A549 (cell line): ENCODE measurements around the gene ECM1. TPM values are rescaled to one million over a fixed set of nuclear protein-coding genes. Genes with fewer than 3 reads are reported as not detected.

ENCODE experiments used
- ATAC-seq, 2 experiments: fragments of 200-7000 bp in 1 of 2; fragments of >200 bp in 1 of 2; cut with Nextera tagmentation in 1 of 2; cut with Tn5 transposase in 1 of 2; 3 replicates each; pipeline versions ENCODE4 v1.8.0 to v1.9.1; 2018 to 2020; ENCODE audit warnings: mild to moderate bottlenecking in 1 of 2, moderate library complexity in 1 of 2
- CTCF ChIA-PET: fragments of 300-600 bp; sonication (Branson Sonifier 250); formaldehyde crosslinking; extraction: SDS; loops from one replicate; lab custom pipeline; 2021; ENCODE audit warnings: antibody characterized with exemption, inconsistent platforms; lab: Yijun Ruan, JAX
- POLR2A ChIA-PET: fragments of 350-600 bp; formaldehyde crosslinking; extraction: SDS; loops from one replicate; lab custom pipeline; 2021; ENCODE audit warnings: antibody characterized with exemption, inconsistent platforms; lab: Yijun Ruan, JAX
- DNase-seq, 2 experiments: peaks; one replicate each; pipeline versions ENCODE4 v3.0.0 to v3.0.0-alpha.2; 2011 to 2016; ENCODE audit warnings: low read depth in 1 of 2, low spot score in 1 of 2
- FAIRE-seq: peaks from 2 replicates; lab custom pipeline; 2011; peaks lifted over from hg19 to GRCh38; lab: Jason Lieb, UNC
- H3K27ac ChIP-seq, 2 experiments: fragments of >200 bp; sonication (Bioruptor Twin); formaldehyde crosslinking; 3 replicates each; pipeline ENCODE4 v1.5.1; 2016 to 2017
- H3K4me1 ChIP-seq: fragments of >200 bp; sonication (Bioruptor Twin); formaldehyde crosslinking; 3 replicates; pipeline ENCODE4 v1.6.1; 2016
- H3K4me2 ChIP-seq: fragments of >200 bp; sonication (Bioruptor Twin); formaldehyde crosslinking; 3 replicates; pipeline ENCODE4 v1.6.1; 2016
- H3K4me3 ChIP-seq: fragments of >200 bp; sonication (Bioruptor Twin); formaldehyde crosslinking; 3 replicates; pipeline ENCODE4 v1.5.1; 2016
- H3K9me3 ChIP-seq: fragments of >200 bp; sonication (Bioruptor Twin); formaldehyde crosslinking; 3 replicates; pipeline ENCODE4 v1.6.1; 2016
- ATOH8 ChIP-seq: fragments of 250-450 bp; sonication (Bioruptor Pico); IDR thresholded peaks from 2 replicates; pipeline ENCODE4 v1.5.0; 2020; ENCODE audit warnings: low read depth, mild to moderate bottlenecking, moderate library complexity
- CEBPB ChIP-seq, 2 experiments: fragments of >200 bp in 1 of 2; sonication (Bioruptor Twin) in 1 of 2; formaldehyde crosslinking in 1 of 2; IDR thresholded peaks; 2 replicates each; pipeline ENCODE4 v1.6.1; 2012 to 2016
- CHD4 ChIP-seq: fragments of 200-600 bp; sonication (generic); IDR thresholded peaks from 2 replicates; pipeline ENCODE4 v1.6.1; 2016; ENCODE audit warnings: antibody characterized with exemption, mild to moderate bottlenecking, borderline replicate concordance
- EHF ChIP-seq: fragments of 250-450 bp; sonication (Bioruptor Pico); IDR thresholded peaks from 2 replicates; pipeline ENCODE4 v1.5.0; 2020; ENCODE audit warnings: mild to moderate bottlenecking
- EHMT2 ChIP-seq: fragments of 200-600 bp; sonication (generic); IDR thresholded peaks from 2 replicates; pipeline ENCODE4 v1.6.1; 2016; ENCODE audit warnings: antibody characterized with exemption, low read depth, mild to moderate bottlenecking, moderate library complexity
- EP300 ChIP-seq, 2 experiments: fragments of >200 bp; sonication (Bioruptor Twin); formaldehyde crosslinking; IDR thresholded peaks; 2 replicates in 1 of 2; 3 replicates in 1 of 2; pipeline ENCODE4 v1.6.1; 2016 to 2017
- ESRRA ChIP-seq: fragments of 150-350 bp; IDR thresholded peaks from 2 replicates; pipeline ENCODE4 v1.6.1; 2014; ENCODE audit warnings: mild to moderate bottlenecking, low read length, borderline replicate concordance
- FOXS1 ChIP-seq: fragments of 250-450 bp; sonication (Bioruptor Pico); IDR thresholded peaks from 2 replicates; pipeline ENCODE4 v1.5.0; 2020; ENCODE audit warnings: mild to moderate bottlenecking, moderate library complexity
- GATA3 ChIP-seq: IDR thresholded peaks from 2 replicates; pipeline ENCODE4 v1.6.1; 2012; ENCODE audit warnings: borderline replicate concordance
- HES2 ChIP-seq: fragments of >200 bp; sonication (Bioruptor Twin); formaldehyde crosslinking; IDR thresholded peaks from 2 replicates; pipeline ENCODE4 v1.6.1; 2016
- HEYL ChIP-seq: fragments of 250-450 bp; sonication (Bioruptor Pico); IDR thresholded peaks from 2 replicates; pipeline ENCODE4 v1.8.0; 2021; ENCODE audit warnings: mild to moderate bottlenecking, moderate library complexity
- HOXA7 ChIP-seq: fragments of 250-450 bp; sonication (Bioruptor Pico); IDR thresholded peaks from 2 replicates; pipeline ENCODE4 v1.5.0; 2020; ENCODE audit warnings: mild to moderate bottlenecking, moderate library complexity
- HOXB13 ChIP-seq: fragments of 250-450 bp; sonication (Bioruptor Pico); IDR thresholded peaks from 2 replicates; pipeline ENCODE4 v1.5.0; 2020; ENCODE audit warnings: low read depth, mild to moderate bottlenecking, moderate library complexity
- MAX ChIP-seq: IDR thresholded peaks from 2 replicates; pipeline ENCODE4 v1.6.1; 2012
- MAZ ChIP-seq: fragments of 150-350 bp; IDR thresholded peaks from 2 replicates; pipeline ENCODE4 v1.6.1; 2014; ENCODE audit warnings: antibody characterized with exemption, low read depth, low read length, borderline replicate concordance
- NFE2L2 ChIP-seq: fragments of 150-350 bp; conservative IDR thresholded peaks from 2 replicates; pipeline ENCODE4 v1.6.1; 2014; ENCODE audit warnings: low read length
- PHF8 ChIP-seq: fragments of 200-600 bp; sonication (generic); IDR thresholded peaks from 2 replicates; pipeline ENCODE4 v1.6.1; 2016; ENCODE audit warnings: low read depth, mild to moderate bottlenecking, antibody characterized with exemption, moderate library complexity, borderline replicate concordance
- RARB ChIP-seq: fragments of 250-450 bp; sonication (Bioruptor Pico); IDR thresholded peaks from 2 replicates; pipeline ENCODE4 v1.8.0; 2021; ENCODE audit warnings: mild to moderate bottlenecking, moderate library complexity
- RFX5 ChIP-seq: fragments of 450-650 bp; IDR thresholded peaks from 2 replicates; pipeline ENCODE4 v1.7.1; 2014; ENCODE audit warnings: antibody characterized with exemption, mild to moderate bottlenecking, moderate library complexity
- RNF2 ChIP-seq: fragments of 200-600 bp; sonication (generic); IDR thresholded peaks from 2 replicates; pipeline ENCODE4 v1.6.1; 2016; ENCODE audit warnings: low read depth, mild to moderate bottlenecking, antibody characterized with exemption, moderate library complexity, borderline replicate concordance
- SREBF2 ChIP-seq: fragments of 450-650 bp; IDR thresholded peaks from 2 replicates; pipeline ENCODE4 v1.6.1; 2014; ENCODE audit warnings: mild to moderate bottlenecking, moderate library complexity
- TFCP2L1 ChIP-seq: fragments of 250-450 bp; sonication (Bioruptor Pico); IDR thresholded peaks from 2 replicates; pipeline ENCODE4 v1.5.0; 2021; ENCODE audit warnings: mild to moderate bottlenecking
- USF2 ChIP-seq: fragments of 450-650 bp; IDR thresholded peaks from 2 replicates; pipeline ENCODE4 v1.6.1; 2014; ENCODE audit warnings: antibody characterized with exemption
- ZFP36 ChIP-seq: fragments of 450-650 bp; IDR thresholded peaks from 2 replicates; pipeline ENCODE4 v1.6.1; 2014; ENCODE audit warnings: borderline replicate concordance; ENCODE audit not compliant: partially characterized antibody
- ZSCAN20 ChIP-seq: fragments of 250-450 bp; sonication (Bioruptor Pico); IDR thresholded peaks from 2 replicates; pipeline ENCODE4 v1.8.0; 2022; ENCODE audit warnings: mild to moderate bottlenecking, moderate library complexity
- WGBS: methylation state at CpG from one replicate; pipeline ENCODE4 v1.1.6; 2017; ENCODE audit errors: missing lambda C conversion rate; 5-methylcytosine and 5-hydroxymethylcytosine counted together
- polyA plus RNA-seq, 4 experiments: library from polyadenylated mRNA; depleted of rRNA in 3 of 4; stranded (reverse); fragments of >200 nt; fragmentation: RNase III in 1 of 4; extraction: RNeasy Plus Mini Kit Qiagen cat#74134 plus additional on column Dnase treatment in 1 of 4; gene quantifications; 2 replicates in 3 of 4; 3 replicates in 1 of 4; pipeline ENCODE4 v1.2.3, GENCODE V29; 2011 to 2017

ECM1 gene
- polyA plus RNA-seq, 2 of the 4 experiments (the other 2 are of a cell fraction): 0.88 to 1.0 TPM

GRCh38 chr1:150552911-150553289 lies 45.0 kb downstream of the ECM1 start:
- Histone ChIP-seq H3K9me3 (no peaks in the 10 kb centered on the region), H3K4me3 (no peak overlapping the region), H3K4me1 (peaks cover 17% of the 10 kb centered on the region)
- FAIRE-seq: no peak
- CTCF ChIA-PET: interaction anchor here (2.2 to 6.1 kb wide), 2 partner anchors 8 to 36 kb away, joined by 8 to 102 read pairs; no protein-coding TSS in a partner anchor
- no peak for TF ChIP-seq CHD4
- TF ChIP-seq TFCP2L1 (CRISPR knock-in tag): no peak
- no peak for TF ChIP-seq RARB (CRISPR knock-in tag)
- no peak for TF ChIP-seq GATA3
- no peak for TF ChIP-seq CEBPB (IDR thresholded peaks at IDR 0.05)
- TF ChIP-seq, all 56 proteins: peak for 0
- Histone ChIP-seq H3K27ac (peak overlapping the region; percentile 46 to 92; a peak in 4 of 6 replicates), H3K4me2 (peak overlapping the region; percentile 46; the same call in 2 of the 3 replicates)
- WGBS: 90% methylated on average over 7 of the region's 12 CpGs
- ATAC-seq: no peak
- POLR2A ChIA-PET: no interaction called here
- DNase-seq: no peak

GRCh38 chr1:150553392-150554085 lies 45.6 kb downstream of the ECM1 start:
- Histone ChIP-seq H3K4me1 (peaks cover 17% of the 10 kb centered on the region), H3K4me3 (no peak overlapping the region), H3K27ac (peak overlapping the region in 1 of 2 experiments; percentile 92; a peak in 2 of 6 replicates), H3K9me3 (no peaks in the 10 kb centered on the region), H3K4me2 (no peak overlapping the region)
- 89% methylated on average over 13 of the region's 23 CpGs for WGBS
- ATAC-seq: no peak
- FAIRE-seq: no peak
- no peak for DNase-seq
- ChIA-PET POLR2A (no interaction called here), CTCF (interaction anchor here (6.1 kb wide), 1 partner anchor 7 kb away, joined by 102 read pairs; no protein-coding TSS in a partner anchor)
- TF ChIP-seq RFX5: no peak
- TF ChIP-seq MAX: no peak
- no peak for TF ChIP-seq EHF (CRISPR knock-in tag)
- TF ChIP-seq HES2: no peak

GRCh38 chr1:150554086-150554452 lies 46.2 kb downstream of the ECM1 start:
- DNase-seq (no peak), FAIRE-seq (no peak), ATAC-seq (no peak)
- TF ChIP-seq HOXA7 (CRISPR knock-in tag) (no peak), ESRRA (no peak), SREBF2 (no peak), EP300 (IDR thresholded peaks at IDR 0.05) (no peak), ZSCAN20 (CRISPR knock-in tag) (no peak), PHF8 (no peak), EHMT2 (no peak), HEYL (CRISPR knock-in tag) (no peak), ZFP36 (no peak), FOXS1 (CRISPR knock-in tag) (no peak), ATOH8 (CRISPR knock-in tag) (no peak), RNF2 (no peak), MAZ (no peak), CEBPB (IDR thresholded peaks at IDR 0.05) (no peak), NFE2L2 (no peak), USF2 (no peak), HOXB13 (CRISPR knock-in tag) (no peak)
- 81% methylated on average over 6 of the region's 8 CpGs for WGBS
- Histone ChIP-seq H3K27ac (0 out of 6 replicates have a peak overlapping the region, but pooled peaks of 1 of the 2 experiments have one; percentile 31), H3K4me1 (peaks cover 17% of the 10 kb centered on the region), H3K9me3 (no peaks in the 10 kb centered on the region), H3K4me2 (no peak overlapping the region), H3K4me3 (no peak overlapping the region)
- POLR2A ChIA-PET: no interaction called here
- CTCF ChIA-PET: interaction anchor here (6.1 kb wide), 1 partner anchor 7 kb away, joined by 102 read pairs; no protein-coding TSS in a partner anchor
